GM12874 (cell line): ENCODE data around the gene TUBA4A.

Experiments
- TF ChIP-seq, protein P1 (sequence below): IDR thresholded peaks from 2 replicates; pipeline ENCODE4 v1.5.1; 2011; ENCODE audit warnings: low read depth, mild to moderate bottlenecking, control low read depth, low read length, moderate library complexity; ENCODE audit not compliant: insufficient read depth

Gene TUBA4A

DNA sequence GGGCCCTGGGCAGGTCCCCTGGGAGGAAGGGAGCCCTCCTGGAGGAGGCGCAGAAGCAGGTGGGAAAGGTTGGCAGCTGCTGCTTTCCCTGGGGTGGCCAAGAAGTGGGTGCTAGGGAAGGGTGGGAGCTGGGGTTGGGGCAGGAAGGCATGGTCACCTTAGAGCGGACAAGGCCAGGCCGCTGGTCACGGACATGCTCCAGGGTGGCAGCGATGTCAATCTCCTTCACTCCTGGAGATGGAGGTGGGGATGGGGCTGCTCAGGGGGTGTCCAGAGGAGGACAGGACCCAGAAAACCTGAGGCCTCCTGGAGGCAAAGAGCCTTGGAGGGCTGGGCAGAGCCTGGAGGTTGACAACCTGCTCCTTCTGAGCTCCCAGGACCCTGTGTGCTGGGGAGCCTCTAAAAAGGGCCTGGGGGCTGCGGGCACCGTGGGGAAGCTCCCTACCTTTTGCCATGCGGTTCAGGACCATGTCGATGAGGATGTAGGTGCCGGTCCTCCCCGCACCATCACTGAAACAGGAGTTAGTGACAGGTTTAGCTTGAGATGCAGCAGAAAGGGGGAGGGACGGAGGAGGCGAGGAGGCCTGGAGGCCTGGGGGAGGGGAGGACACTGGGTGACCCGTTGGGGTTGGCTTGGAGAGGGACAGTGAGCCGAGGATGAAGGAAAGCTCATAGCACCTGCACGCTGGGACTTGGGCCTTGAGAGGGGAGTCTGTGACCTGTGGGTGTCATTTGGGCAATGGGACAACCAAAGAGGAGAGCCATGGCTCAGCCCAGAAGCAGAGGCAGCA is 36.9 kb upstream of the TUBA4A start:
- TF ChIP-seq, protein P1, sequence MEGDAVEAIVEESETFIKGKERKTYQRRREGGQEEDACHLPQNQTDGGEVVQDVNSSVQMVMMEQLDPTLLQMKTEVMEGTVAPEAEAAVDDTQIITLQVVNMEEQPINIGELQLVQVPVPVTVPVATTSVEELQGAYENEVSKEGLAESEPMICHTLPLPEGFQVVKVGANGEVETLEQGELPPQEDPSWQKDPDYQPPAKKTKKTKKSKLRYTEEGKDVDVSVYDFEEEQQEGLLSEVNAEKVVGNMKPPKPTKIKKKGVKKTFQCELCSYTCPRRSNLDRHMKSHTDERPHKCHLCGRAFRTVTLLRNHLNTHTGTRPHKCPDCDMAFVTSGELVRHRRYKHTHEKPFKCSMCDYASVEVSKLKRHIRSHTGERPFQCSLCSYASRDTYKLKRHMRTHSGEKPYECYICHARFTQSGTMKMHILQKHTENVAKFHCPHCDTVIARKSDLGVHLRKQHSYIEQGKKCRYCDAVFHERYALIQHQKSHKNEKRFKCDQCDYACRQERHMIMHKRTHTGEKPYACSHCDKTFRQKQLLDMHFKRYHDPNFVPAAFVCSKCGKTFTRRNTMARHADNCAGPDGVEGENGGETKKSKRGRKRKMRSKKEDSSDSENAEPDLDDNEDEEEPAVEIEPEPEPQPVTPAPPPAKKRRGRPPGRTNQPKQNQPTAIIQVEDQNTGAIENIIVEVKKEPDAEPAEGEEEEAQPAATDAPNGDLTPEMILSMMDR: no peak

DNA sequence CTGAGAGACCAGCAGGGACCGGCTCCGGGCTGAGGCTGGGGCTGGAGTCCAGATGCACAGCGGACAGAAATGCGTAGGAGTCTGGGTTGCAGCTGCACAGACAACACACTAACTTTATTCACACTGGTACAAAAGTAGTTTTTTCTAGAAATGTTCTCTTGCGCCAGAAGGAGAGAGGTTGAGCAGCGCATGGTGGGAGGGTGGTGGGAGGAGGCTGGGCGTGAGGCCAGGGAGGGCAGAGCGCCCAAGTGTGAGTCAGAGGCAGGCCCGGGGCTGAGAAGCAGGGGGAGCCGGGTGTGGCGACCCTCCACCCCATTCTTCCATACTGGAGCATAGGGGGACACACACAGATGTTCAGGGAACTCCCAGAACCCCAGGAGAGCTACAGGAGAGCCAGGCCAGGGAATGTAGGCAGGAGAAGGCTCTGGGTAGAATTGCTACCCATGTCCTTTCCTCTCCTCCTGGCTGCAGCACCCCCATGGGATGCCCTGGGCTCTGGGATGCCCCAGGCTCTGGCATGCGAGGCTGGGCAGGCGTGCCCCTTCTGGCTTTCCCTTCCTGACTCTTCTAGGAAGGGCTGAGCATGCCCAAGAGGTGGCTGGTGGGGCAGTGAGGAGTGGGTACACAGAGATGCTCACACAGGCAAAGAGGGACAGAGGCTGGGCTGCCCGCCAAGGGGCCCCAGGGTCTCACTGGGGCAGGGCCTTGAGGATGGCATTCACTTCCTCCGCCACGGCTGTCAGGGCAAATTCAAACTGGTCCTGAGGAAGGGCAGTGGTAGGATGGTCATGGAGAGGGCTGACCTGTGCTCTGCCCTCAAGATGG is 36.0 kb upstream of the TUBA4A start:
- TF ChIP-seq, protein P1: no peak

DNA sequence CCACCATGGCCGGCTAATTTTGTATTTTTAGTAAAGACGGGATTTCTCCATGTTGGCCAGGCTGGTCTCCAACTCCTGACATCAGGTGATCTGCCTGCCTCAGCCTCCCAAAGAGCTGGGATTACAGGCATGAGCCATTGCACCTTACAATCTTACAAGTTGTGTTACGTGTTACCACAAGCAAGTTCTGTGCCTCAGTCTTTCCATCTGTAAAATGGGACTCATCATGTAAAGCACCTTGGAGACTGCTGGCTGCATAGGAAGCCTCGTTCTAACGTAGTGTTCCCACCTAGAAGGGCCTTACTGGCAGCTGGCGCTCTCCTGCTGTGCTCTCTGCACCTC is 35.4 kb upstream of the TUBA4A start:
- TF ChIP-seq, protein P1: no peak

DNA sequence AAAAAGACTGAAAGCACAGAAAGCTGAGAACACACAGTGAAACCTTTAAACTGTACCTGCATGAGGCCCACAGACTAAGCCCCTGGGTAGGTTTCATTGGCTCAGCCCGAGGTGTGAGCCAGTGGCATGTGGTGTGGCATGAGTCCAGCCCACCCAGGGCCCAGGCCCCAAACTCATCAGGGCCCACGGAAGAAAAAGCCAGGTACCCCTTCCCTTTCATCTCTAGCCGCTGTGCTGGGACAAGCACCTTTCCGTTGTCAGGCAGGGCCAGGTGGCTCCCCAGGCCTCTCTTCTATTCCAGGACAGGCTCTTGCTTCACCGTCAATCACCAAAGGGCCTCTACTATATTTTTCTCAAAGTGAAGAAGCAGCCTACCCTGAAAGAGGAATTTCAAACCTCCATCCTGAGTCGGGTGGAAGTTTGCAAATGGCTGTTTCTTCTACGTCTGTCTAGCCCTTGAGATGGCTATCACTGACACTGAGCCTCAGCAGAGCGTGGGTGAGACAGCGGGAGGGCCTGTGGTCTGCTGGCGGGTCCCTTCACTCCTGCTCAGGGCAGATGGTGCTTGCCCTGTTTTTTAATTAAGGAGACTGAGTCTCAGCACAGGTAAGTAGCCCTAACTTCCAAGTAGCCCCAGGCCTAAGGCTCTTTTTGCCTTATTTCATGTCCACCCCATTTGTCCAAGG is 34.0 kb upstream of the TUBA4A start:
- TF ChIP-seq, protein P1: no peak

DNA sequence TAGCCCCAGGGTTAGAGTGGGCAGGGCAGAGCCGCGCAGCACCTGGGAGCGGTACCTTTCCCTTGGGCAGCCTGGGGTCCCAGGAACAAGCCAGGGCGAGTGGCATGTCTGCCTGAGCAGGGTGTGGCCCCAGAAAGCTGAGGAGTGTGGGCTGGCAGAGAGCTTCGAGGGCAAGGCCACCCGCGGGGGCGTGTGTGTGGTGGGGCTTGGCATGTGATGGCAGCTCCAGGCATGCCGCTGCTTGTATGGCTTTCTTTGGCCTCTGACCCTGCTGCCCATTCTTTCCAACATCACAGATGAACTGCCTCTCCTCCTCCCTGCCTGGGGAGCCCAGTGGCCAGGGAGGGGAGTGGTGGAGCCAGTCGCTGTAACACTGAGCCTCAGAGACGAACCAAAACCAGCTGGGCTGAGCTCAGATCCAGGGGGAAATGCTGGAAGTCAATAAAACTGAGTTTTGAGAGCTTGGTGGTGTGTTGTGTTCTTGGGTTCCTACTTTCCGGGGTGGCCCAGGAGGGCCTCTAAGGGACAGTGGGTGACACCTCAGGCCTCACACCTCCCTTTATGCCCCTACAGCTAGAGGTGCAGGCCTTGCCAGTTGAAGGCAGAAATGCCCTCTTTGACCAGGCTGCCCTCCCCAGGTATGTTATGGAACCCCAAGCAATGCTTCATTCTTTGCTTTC is 32.9 kb upstream of the TUBA4A start:
- TF ChIP-seq, protein P1: no peak

DNA sequence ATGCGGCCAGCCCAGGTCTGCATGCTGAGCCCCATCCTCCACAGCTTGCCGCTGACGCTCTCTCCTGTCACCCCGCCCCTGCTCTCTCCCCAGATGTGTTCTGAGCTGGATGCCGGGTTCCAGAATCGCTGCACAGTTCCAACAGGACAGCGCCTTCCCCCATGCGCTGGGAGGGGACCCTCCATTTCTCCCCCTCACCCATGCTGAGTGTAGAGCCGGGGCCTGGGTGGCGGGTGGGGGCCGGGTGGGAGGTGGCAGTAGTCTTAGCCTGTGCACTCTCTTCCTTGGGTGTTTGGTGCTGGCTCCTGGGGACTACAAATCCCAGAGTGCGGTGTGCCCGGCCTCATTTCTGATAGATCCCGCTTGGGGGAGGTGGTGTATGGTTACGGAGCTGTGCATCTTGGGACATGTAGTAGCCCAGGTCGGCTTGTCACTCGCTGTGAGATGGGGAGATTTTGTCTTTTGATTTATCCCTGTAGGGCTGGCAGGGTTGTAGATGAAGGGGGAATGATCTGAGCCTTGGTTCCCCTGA is 32.2 kb upstream of the TUBA4A start:
- TF ChIP-seq, protein P1: no peak
